Measurements from ENCODE around the gene ATRN. TPM values are rescaled to one million over a fixed set of nuclear protein-coding genes. Genes with fewer than 3 reads are reported as not detected.

Gene ATRN
- total and polyA plus RNA-seq, 2 experiments from 2014 or later = 2.2 to 18.3 TPM

- H3K36me3 Mint-ChIP-seq (ENCODE audit: low read depth) = peaks cover 5% of the 10 kb centered on the region; the same call in 1 of the 3 replicates
- no peaks in the 10 kb centered on the region for H3K79me2 ChIP-seq (replicated peaks; ENCODE audit: insufficient read depth)
Measured at GRCh38 chr20:3603108-3603507, 132.3 kb downstream of the ATRN start.

More at GRCh38 chr20:3603108-3603507, 132.3 kb downstream of the ATRN start:
- H3F3A ChIP-seq (replicated peaks; ENCODE audit: low read depth) = no peaks in the 10 kb centered on the region
- ATAC-seq (no peak), DNase-seq (ENCODE audit: low spot score) (no peak)
- no peak overlapping the region for H3K27ac ChIP-seq (ENCODE audit: low read depth)
- H3K4me1 ChIP-seq (ENCODE audit: insufficient read depth) = no peaks in the 10 kb centered on the region
- H3K4me2 ChIP-seq = no peak overlapping the region
- H3K9me3 Mint-ChIP-seq = no peaks in the 10 kb centered on the region
- peaks cover 3% of the 10 kb centered on the region; the same call in 1 of the 2 replicates for H3K36me3 ChIP-seq (ENCODE audit: insufficient read depth)
- TF ChIP-seq ZNF331 (CRISPR knock-in tag; IDR thresholded peaks at IDR 0.05; ENCODE audit: low read depth) (no peak), ZNF114 (CRISPR knock-in tag; IDR thresholded peaks at IDR 0.05) (no peak), STAT1 (IDR thresholded peaks at IDR 0.05; ENCODE audit: unreplicated experiment) (no peak), CTCF (conservative IDR thresholded peaks at IDR 0.05; ENCODE audit: low read depth in 2 of 2) (no peak), NANOG (IDR thresholded peaks at IDR 0.05; ENCODE audit: borderline replicate concordance) (no peak), ZNF462 (CRISPR knock-in tag; IDR thresholded peaks at IDR 0.05) (no peak), EZH2phosphoT487 (IDR thresholded peaks at IDR 0.05; ENCODE audit: unreplicated experiment) (no peak), EZH2 (IDR thresholded peaks at IDR 0.05; ENCODE audit: low read depth, unreplicated experiment) (no peak), CREB1 (CRISPR knock-in tag; IDR thresholded peaks at IDR 0.05; ENCODE audit: low read depth) (no peak), ETS1 (IDR thresholded peaks at IDR 0.05) (no peak), JUNB (IDR thresholded peaks at IDR 0.05; ENCODE audit: unreplicated experiment) (no peak), POLR2AphosphoS5 (IDR thresholded peaks at IDR 0.05; ENCODE audit: low read depth) (no peak), REST (IDR thresholded peaks at IDR 0.05; ENCODE audit: unreplicated experiment) (no peak)
- H2AFZ ChIP-seq = no peak overlapping the region
- no peaks in the 10 kb centered on the region for H3K27me3 Mint-ChIP-seq (ENCODE audit: insufficient read depth, low read depth, poor library complexity)
- H3K27ac Mint-ChIP-seq = peak overlapping the region; percentile 56; the same call in 1 of the 2 replicates
- H3K9me2 ChIP-seq (ENCODE audit: insufficient read depth) = no peaks in the 10 kb centered on the region
- no peaks in the 10 kb centered on the region for H4K20me1 ChIP-seq (replicated peaks; ENCODE audit: insufficient read depth)
- H3K4me3 Mint-ChIP-seq = no peak overlapping the region
- no peaks in the 10 kb centered on the region for H3K4me1 Mint-ChIP-seq
- H3K27me3 ChIP-seq (ENCODE audit: insufficient read depth) = no peaks in the 10 kb centered on the region
- H3K4me3 ChIP-seq = no peak overlapping the region
